NOMO-1 treated with DMSO at 0.1 percent for 48 hours (cell line): ENCODE data around the gene EXO5.
A peak's percentile ranks its signal among the peaks of the same experiment; 100 is the strongest.
"Not testable (repeated sequence)": the region's sequence is repeated elsewhere in the genome, so short reads cannot be mapped to it uniquely, and the experiment has no call there.

Experiments
- DNase-seq: peaks from one replicate; lab custom pipeline; 2025; ENCODE audit not compliant: unreplicated experiment; lab: John Stamatoyannopoulos, UW

EXO5 gene

GRCh38 chr1:40553017-40553416 lies 44.5 kb downstream of the EXO5 start:
- no peak for DNase-seq

- not testable (repeated sequence) for DNase-seq
Measured at GRCh38 chr1:40554807-40555206, 46.2 kb downstream of the EXO5 start.

DNA sequence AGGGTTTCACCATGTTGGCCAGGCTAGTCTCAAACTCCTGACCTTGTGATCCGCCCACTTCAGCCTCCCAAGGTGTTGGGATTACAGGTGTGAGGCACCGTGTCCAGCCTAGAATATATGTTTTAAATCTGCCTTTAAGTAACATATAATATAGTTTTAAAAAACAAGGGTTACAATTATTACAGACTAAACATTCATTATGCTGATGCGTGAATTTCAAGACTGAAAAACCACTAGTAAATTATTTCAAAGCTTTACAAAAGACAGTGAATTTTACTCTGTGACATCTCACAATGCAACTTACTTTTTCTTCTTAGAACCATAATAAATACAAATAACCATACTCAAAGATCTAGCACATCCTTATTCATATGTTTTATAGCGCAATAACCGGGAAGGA lies 47.6 kb downstream of the EXO5 start:
- no peak for DNase-seq

- DNase-seq = not testable (repeated sequence)
Measured at GRCh38 chr1:40558241-40558640, 49.7 kb downstream of the EXO5 start.

DNA sequence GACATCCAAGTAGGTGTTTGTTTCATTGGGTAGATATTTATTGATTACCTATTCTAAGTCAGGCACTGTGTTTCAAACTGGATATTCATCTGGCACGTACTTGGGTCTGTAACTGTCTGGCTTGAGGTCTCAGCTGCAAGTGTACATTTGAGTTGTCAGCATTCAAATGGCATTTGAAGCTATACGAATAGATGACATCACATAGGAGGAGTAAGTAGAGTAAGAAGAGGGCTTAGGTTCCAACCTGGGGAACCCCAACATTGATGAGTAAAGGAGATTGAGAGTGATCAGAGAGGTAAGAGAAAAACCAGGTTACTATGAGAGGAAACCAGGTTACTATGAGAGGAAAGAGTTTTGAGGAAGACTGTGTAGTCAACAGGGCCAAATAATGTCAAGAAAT lies 53.6 kb downstream of the EXO5 start:
- no peak for DNase-seq

DNA sequence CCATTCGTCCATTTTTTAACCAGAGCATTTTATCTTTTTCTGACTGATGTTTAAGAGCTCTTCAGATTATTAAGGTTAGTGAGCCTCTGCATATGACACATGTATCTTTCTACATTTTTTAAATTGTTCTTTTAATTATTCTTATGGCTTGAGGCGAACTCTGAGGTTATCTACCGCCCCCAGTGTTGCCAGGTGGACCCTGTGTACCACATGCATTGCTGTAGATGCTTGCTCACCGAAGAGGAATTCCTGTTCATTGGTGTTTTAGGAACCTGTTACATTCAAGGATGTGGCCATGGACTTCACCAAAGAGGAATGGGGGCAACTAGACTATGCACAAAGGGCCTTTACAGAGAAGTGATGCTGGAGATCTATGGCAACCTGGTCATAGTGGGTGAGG lies 54.7 kb downstream of the EXO5 start:
- DNase-seq = no peak

GRCh38 chr1:40564506-40564905 lies 55.9 kb downstream of the EXO5 start:
- no peak for DNase-seq

DNA sequence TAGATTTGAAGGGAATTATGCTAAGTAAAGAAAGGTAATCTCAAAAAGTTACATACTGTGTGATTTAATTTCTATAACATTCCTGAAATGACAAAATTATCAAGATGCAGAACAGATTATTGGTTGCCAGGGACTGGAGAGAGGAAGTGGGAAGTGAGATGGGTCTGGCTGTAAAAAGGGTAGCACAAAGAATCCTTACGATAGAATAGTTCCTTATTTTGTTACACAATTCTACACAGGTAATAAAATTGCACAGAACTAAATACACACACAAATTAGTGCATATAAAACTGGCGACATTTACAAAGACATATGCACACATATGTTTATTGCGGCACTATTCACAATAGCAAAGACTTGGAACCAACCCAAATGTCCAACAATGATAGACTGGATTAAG lies 56.3 kb downstream of the EXO5 start:
- DNase-seq = peak; percentile 1
